Measurements from ENCODE around the gene ETHE1. TPM values are rescaled to one million over a fixed set of nuclear protein-coding genes. Genes with fewer than 3 reads are reported as not detected.

ETHE1 gene
- total and polyA plus RNA-seq, 4 donors, result 22.2 to 30.4 (median 24.9) TPM

DNA sequence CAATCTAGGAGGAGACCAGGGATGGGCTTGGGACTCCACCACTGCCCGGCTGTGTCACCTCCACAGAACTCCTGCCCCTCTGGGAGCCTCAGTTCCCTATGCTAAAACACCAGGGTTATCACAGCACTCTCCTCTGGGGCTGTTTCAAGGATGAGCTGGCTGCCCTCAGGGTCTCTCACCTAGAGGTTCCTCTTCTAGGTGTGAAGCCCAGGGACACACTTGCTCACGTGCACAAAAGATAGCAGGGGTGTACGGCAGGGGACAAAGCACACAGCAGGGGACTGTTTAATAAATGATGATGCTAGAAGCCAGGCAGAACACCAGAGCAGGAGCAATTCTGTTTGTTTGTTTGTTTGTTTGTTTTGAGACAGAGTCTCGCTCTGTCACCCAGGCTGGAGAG, 44.8 kb downstream of the ETHE1 start:
- Histone ChIP-seq H3K27me3 (ENCODE audit: control insufficient read depth, insufficient read depth, low read length) (no peaks in the 10 kb centered on the region), H3K4me3 (ENCODE audit: low read depth, low read length) (no peak overlapping the region), H3K27ac (ENCODE audit: low read depth, low read length) (no peak overlapping the region), H3K4me1 (ENCODE audit: control insufficient read depth, insufficient read depth, low read length) (no peaks in the 10 kb centered on the region), H3K9me3 (ENCODE audit: control insufficient read depth, insufficient read depth, low read length) (no peaks in the 10 kb centered on the region), H3K36me3 (ENCODE audit: control insufficient read depth, insufficient read depth, low read length) (peaks cover 13% of the 10 kb centered on the region)
- DNase-seq (ENCODE audit: low read depth in 4 of 6, low spot score in 6 of 6), result no peak
- WGBS (ENCODE audit: insufficient coverage), result 57% methylated on average over 3 of the region's 4 CpGs

DNA sequence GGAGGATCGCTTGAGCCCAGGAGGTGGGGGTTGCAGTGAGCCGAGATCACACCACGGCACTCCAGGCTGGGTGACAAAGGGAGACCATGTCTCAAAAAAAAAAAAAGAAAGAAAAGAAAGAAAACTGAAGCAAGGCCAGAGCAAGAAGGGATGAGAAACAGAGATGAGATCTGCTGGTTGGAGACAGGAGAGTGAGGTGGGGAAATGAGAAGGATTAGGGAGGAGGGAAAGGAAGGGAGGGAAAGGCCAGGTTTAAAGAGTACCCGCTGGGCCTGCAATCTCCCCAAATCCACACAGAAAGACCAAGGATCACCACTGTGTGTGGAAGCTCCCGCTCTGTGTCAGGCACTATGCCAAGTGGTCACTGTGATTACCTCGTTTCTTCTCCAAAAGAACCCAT, 45.3 kb downstream of the ETHE1 start:
- no peaks in the 10 kb centered on the region for H3K4me1 ChIP-seq (ENCODE audit: control insufficient read depth, insufficient read depth, low read length)
- H3K36me3 ChIP-seq (ENCODE audit: control insufficient read depth, insufficient read depth, low read length), result peaks cover 11% of the 10 kb centered on the region
- DNase-seq (ENCODE audit: low read depth in 4 of 6, low spot score in 6 of 6), result no peak
- H3K4me3 ChIP-seq (ENCODE audit: low read depth, low read length), result no peak overlapping the region
- H3K9me3 ChIP-seq (ENCODE audit: control insufficient read depth, insufficient read depth, low read length), result no peaks in the 10 kb centered on the region
- 91% methylated on average over 4 of the region's 6 CpGs for WGBS (ENCODE audit: insufficient coverage)
- no peak overlapping the region for H3K27ac ChIP-seq (ENCODE audit: low read depth, low read length)
- no peaks in the 10 kb centered on the region for H3K27me3 ChIP-seq (ENCODE audit: control insufficient read depth, insufficient read depth, low read length)

DNA sequence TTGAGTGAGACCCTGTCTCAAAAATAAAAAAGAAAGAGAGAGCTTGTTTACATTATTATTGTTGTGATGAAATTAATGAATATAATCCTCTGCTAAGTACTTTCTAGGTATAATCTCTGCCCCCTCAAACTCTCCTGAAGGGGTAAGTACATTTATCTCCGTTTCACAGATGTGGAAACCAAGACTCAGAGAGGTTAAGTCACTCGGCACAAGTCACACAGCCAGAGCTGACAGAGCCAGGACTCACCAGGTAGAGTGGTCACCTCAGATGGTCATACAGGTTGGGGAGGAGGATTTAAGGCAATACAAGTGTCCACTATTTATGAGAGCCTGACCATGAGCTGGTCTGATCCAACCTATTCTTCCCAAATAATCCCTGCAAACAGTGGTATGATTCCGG, 46.4 kb downstream of the ETHE1 start:
- Histone ChIP-seq H3K9me3 (ENCODE audit: control insufficient read depth, insufficient read depth, low read length) (no peaks in the 10 kb centered on the region), H3K36me3 (ENCODE audit: control insufficient read depth, insufficient read depth, low read length) (peaks cover 3% of the 10 kb centered on the region), H3K27ac (ENCODE audit: low read depth, low read length) (no peak overlapping the region), H3K4me1 (ENCODE audit: control insufficient read depth, insufficient read depth, low read length) (peaks cover 4% of the 10 kb centered on the region), H3K4me3 (ENCODE audit: low read depth, low read length) (no peak overlapping the region), H3K27me3 (ENCODE audit: control insufficient read depth, insufficient read depth, low read length) (no peaks in the 10 kb centered on the region)
- DNase-seq (ENCODE audit: low read depth in 4 of 6, low spot score in 6 of 6), result no peak
- 100% methylated on average over 3 of the region's 3 CpGs for WGBS (ENCODE audit: insufficient coverage)

DNA sequence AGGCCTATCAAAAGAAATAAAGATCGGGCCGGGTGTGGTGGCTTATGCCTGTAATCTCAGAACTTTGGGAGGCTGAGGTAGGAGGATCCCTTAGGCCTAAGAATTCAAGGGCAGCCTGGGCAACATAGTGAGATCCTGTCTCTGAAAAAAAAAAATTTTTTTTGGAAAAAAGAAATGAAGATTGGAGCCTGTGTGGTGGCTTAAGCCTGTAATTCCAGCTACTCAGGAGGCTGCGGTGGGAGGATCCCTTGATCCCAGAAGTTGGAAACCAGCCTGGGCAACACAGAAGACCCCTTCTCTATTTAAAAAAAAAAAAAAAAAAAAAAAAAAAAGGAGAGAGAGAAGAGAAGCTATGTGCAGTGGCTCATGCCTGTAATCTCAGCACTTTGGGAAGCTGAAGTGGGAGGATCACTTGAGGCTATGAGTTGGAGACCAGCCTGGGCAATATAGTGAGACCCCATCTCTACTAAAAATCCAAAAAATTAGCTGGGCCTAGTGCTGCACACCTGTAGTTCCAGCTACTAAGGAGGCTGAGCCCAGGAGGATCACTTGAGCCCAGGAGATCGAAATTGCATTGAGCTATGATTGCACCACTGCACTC, 46.9 kb downstream of the ETHE1 start:
- no peak overlapping the region for H3K27ac ChIP-seq (ENCODE audit: low read depth, low read length)
- DNase-seq (ENCODE audit: low read depth in 4 of 6, low spot score in 6 of 6), result no peak
- H3K4me3 ChIP-seq (ENCODE audit: low read depth, low read length), result no peak overlapping the region
- H3K27me3 ChIP-seq (ENCODE audit: control insufficient read depth, insufficient read depth, low read length), result no peaks in the 10 kb centered on the region
- peaks cover 9% of the 10 kb centered on the region for H3K4me1 ChIP-seq (ENCODE audit: control insufficient read depth, insufficient read depth, low read length)
- no peaks in the 10 kb centered on the region for H3K9me3 ChIP-seq (ENCODE audit: control insufficient read depth, insufficient read depth, low read length)
- WGBS (ENCODE audit: insufficient coverage), result 96% methylated on average over 3 of the region's 4 CpGs
- H3K36me3 ChIP-seq (ENCODE audit: control insufficient read depth, insufficient read depth, low read length), result peaks cover 3% of the 10 kb centered on the region

DNA sequence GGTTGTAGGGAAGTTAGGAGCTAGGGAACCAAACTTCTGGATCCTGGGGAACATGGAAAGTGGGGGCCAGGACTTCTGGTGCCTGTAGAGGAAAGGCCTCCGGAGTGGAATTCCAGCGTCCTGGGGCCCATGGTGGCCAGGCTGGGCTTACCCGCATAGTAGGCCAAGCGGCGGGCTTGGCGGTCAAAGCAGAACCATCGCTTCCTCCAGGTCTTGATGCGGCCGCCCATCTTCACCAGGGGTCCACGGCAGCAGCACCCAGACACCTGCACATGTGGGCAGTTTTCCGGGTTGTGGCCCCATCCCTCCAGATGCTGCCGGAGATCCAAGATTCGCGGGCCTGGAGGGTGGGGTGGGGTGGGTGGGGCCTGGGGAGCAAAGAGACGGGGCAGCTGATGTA, 47.8 kb downstream of the ETHE1 start:
- 90% methylated on average over 15 of the region's 15 CpGs for WGBS (ENCODE audit: insufficient coverage)
- H3K27ac ChIP-seq (ENCODE audit: low read depth, low read length), result no peak overlapping the region

DNA sequence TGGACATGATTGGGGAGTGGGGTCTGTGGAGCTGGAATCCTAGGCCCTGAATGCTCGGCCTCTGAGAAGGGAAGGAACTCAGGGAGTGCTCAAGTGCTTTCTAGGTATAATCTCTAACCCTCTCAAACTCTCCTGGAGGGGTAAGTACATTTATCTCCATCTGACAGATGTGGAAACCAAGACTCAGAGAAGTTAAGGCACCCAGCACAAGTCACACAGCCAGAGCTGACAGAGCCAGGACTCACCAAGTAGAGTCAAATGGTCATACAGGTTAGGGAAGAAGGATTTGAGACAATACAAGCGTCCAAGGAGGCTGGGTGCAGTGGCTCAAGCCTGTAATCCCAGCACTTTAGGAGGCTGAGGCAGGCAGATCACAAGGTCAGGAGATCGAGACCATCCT, 48.7 kb downstream of the ETHE1 start:
- H3K9me3 ChIP-seq (ENCODE audit: control insufficient read depth, insufficient read depth, low read length), result no peaks in the 10 kb centered on the region
- H3K27me3 ChIP-seq (ENCODE audit: control insufficient read depth, insufficient read depth, low read length), result no peaks in the 10 kb centered on the region
- DNase-seq (ENCODE audit: low read depth in 4 of 6, low spot score in 6 of 6), result no peak
- peaks cover 13% of the 10 kb centered on the region for H3K4me1 ChIP-seq (ENCODE audit: control insufficient read depth, insufficient read depth, low read length)
- WGBS (ENCODE audit: insufficient coverage), result 88% methylated on average over 1 of the region's 3 CpGs
- H3K36me3 ChIP-seq (ENCODE audit: control insufficient read depth, insufficient read depth, low read length), result peaks cover 3% of the 10 kb centered on the region
- no peak overlapping the region for H3K4me3 ChIP-seq (ENCODE audit: low read depth, low read length)
- no peak overlapping the region for H3K27ac ChIP-seq (ENCODE audit: low read depth, low read length)

More for the DNA sequence above, 47.8 kb downstream of the ETHE1 start:
- H3K36me3 ChIP-seq (ENCODE audit: control insufficient read depth, insufficient read depth, low read length), result peaks cover 3% of the 10 kb centered on the region
- H3K4me1 ChIP-seq (ENCODE audit: control insufficient read depth, insufficient read depth, low read length), result peaks cover 13% of the 10 kb centered on the region
- H3K27me3 ChIP-seq (ENCODE audit: control insufficient read depth, insufficient read depth, low read length), result no peaks in the 10 kb centered on the region
- DNase-seq (ENCODE audit: low read depth in 4 of 6, low spot score in 6 of 6), result no peak
- no peaks in the 10 kb centered on the region for H3K9me3 ChIP-seq (ENCODE audit: control insufficient read depth, insufficient read depth, low read length)
- no peak overlapping the region for H3K4me3 ChIP-seq (ENCODE audit: low read depth, low read length)

DNA sequence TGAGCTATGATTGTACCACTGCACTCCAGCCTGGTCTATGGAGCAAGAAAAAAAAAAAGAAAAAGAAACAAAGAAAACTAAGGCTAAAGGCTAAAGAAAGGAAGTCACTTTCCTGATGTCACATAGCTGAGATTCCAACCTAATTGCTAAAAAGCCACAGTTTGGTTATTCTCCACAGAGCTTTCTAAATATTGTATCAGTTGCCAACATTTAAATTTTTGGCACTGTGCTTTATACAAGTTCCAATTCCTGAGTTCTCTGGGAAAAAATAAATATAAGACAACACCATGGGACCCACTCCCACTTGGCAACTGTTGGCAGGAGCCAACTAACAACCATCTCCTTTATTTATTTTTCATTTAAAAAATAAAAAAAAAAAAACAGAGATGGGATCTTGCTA, 50.4 kb downstream of the ETHE1 start:
- no peak overlapping the region for H3K4me3 ChIP-seq (ENCODE audit: low read depth, low read length)
- H3K27me3 ChIP-seq (ENCODE audit: control insufficient read depth, insufficient read depth, low read length), result no peaks in the 10 kb centered on the region
- peaks cover 13% of the 10 kb centered on the region for H3K4me1 ChIP-seq (ENCODE audit: control insufficient read depth, insufficient read depth, low read length)
- no peak for DNase-seq (ENCODE audit: low read depth in 4 of 6, low spot score in 6 of 6)
- peaks cover 3% of the 10 kb centered on the region for H3K36me3 ChIP-seq (ENCODE audit: control insufficient read depth, insufficient read depth, low read length)
- H3K9me3 ChIP-seq (ENCODE audit: control insufficient read depth, insufficient read depth, low read length), result no peaks in the 10 kb centered on the region
- no peak overlapping the region for H3K27ac ChIP-seq (ENCODE audit: low read depth, low read length)

DNA sequence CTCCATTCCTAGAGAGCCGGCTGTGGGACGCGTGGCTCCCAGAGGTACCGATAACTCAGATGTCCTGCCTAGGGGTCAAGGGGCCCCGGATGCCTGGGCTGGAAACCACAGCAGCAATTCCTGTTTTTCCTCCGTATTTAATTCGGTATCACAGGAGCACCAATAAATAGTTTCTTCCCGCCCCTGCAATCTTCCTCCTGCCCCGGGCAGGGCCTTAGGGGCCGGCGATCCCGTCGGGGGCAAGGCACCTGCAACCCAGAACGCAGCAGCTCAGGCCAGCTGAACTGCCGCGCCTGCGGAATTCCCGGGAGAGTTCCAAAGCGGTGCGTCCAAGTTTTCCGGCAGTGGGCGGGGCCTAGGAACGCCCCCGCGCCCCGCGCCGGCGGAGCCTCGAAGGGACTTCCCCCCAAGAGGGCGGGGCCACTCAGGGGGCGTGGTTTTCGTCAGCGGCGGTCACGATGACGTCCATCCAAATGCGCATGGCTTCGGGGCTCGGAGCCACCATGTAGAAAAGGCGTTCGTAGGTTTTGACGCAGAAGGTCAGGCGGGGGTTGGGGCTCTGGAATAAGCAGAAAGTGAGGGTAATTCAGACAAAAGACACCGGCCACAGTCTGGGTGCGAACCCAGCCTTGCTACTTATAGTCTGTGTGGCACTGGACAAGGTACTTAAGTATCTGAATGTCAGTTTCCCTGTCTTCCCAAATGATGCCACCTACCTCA, 51.9 kb downstream of the ETHE1 start:
- Histone ChIP-seq H3K4me1 (ENCODE audit: control insufficient read depth, insufficient read depth, low read length) (peaks cover 13% of the 10 kb centered on the region), H3K36me3 (ENCODE audit: control insufficient read depth, insufficient read depth, low read length) (peaks cover 3% of the 10 kb centered on the region), H3K4me3 (ENCODE audit: low read depth, low read length) (peak overlapping the region; percentile 41), H3K9me3 (ENCODE audit: control insufficient read depth, insufficient read depth, low read length) (no peaks in the 10 kb centered on the region), H3K27ac (ENCODE audit: low read depth, low read length) (peak overlapping the region; percentile 83), H3K27me3 (ENCODE audit: control insufficient read depth, insufficient read depth, low read length) (no peaks in the 10 kb centered on the region)
- DNase-seq (ENCODE audit: low read depth in 4 of 6, low spot score in 6 of 6), result peak; percentile 56 to 96 (median 78)
- 3% methylated on average over 46 of the region's 46 CpGs for WGBS (ENCODE audit: insufficient coverage)

DNA sequence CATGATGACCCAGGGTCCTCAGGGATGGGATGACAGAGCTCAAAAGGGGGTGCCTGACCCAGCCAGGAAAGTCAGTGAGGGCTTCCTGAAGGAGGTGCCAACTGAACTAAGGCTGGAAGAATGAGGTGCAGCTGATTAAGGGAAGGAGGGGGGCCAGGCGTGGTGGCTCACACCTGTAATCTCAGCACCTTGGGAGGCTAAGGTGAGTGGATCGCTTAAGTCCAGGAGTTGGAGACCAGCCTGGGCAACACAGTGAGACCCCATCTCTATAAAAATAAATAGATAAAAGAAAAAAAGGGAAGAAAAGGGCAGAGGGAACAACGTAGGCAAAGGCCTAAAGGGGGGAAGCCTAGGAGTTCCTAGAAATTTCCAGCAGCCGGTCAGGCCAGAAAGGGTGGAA, 52.5 kb downstream of the ETHE1 start:
- peaks cover 3% of the 10 kb centered on the region for H3K36me3 ChIP-seq (ENCODE audit: control insufficient read depth, insufficient read depth, low read length)
- no peaks in the 10 kb centered on the region for H3K9me3 ChIP-seq (ENCODE audit: control insufficient read depth, insufficient read depth, low read length)
- no peak overlapping the region for H3K4me3 ChIP-seq (ENCODE audit: low read depth, low read length)
- H3K27me3 ChIP-seq (ENCODE audit: control insufficient read depth, insufficient read depth, low read length), result no peaks in the 10 kb centered on the region
- WGBS (ENCODE audit: insufficient coverage), result 100% methylated on average over 1 of the region's 4 CpGs
- peaks cover 13% of the 10 kb centered on the region for H3K4me1 ChIP-seq (ENCODE audit: control insufficient read depth, insufficient read depth, low read length)
- H3K27ac ChIP-seq (ENCODE audit: low read depth, low read length), result peak overlapping the region; percentile 83
- DNase-seq (ENCODE audit: low read depth in 4 of 6, low spot score in 6 of 6), result no peak

DNA sequence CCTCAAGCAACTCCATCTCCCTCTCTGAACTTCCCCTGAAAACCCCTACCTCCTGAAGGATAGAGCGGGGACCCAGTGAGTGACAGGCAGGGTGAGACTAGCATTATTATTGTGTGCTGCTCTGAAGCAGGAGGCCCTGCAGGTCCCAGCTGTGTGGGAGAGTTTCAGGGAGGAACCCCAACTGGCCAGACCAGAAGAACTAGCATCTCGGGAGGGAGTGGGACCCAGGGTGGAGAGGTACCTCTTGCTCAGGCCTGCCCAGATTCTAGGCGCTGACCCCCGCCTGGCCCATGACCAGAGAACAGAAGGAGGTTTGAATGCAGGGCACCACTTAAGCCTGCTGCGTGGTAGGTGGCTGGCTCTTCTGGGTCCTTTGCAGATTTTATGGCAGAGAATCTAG, 55.9 kb downstream of the ETHE1 start:
- peaks cover 2% of the 10 kb centered on the region for H3K27me3 ChIP-seq (ENCODE audit: control insufficient read depth, insufficient read depth, low read length)
- H3K36me3 ChIP-seq (ENCODE audit: control insufficient read depth, insufficient read depth, low read length), result no peaks in the 10 kb centered on the region
- H3K4me1 ChIP-seq (ENCODE audit: control insufficient read depth, insufficient read depth, low read length), result peaks cover 13% of the 10 kb centered on the region
- no peak overlapping the region for H3K4me3 ChIP-seq (ENCODE audit: low read depth, low read length)
- no peak overlapping the region for H3K27ac ChIP-seq (ENCODE audit: low read depth, low read length)
- WGBS (ENCODE audit: insufficient coverage), result 68% methylated on average over 4 of the region's 5 CpGs
- no peak for DNase-seq (ENCODE audit: low read depth in 4 of 6, low spot score in 6 of 6)
- no peaks in the 10 kb centered on the region for H3K9me3 ChIP-seq (ENCODE audit: control insufficient read depth, insufficient read depth, low read length)
